Kidney (tissue), 14 donors: ENCODE data around the gene EIF2B2. TPM values are rescaled to one million over a fixed set of nuclear protein-coding genes. Genes with fewer than 3 reads are reported as not detected.

Experiments
- DNase-seq, 5 donors: peaks; one replicate each; pipeline ENCODE4 v3.0.0-alpha.2; 2013 to 2020
- FAIRE-seq: peaks from 2 replicates; lab custom pipeline; 2012; peaks lifted over from hg19 to GRCh38; lab: Jason Lieb, UNC
- H3K27ac ChIP-seq, 2 donors: one replicate each; pipeline ENCODE4 v1.7.0; 2013; ENCODE audit warnings: low read depth in 2 of 2, low read length in 2 of 2, inconsistent platforms in 1 of 2
- H3K27me3 ChIP-seq: one replicate; pipeline ENCODE4 v1.7.1; 2013; ENCODE audit warnings: low read length, inconsistent platforms; ENCODE audit not compliant: control insufficient read depth, insufficient read depth
- H3K36me3 ChIP-seq, 3 donors: one replicate each; pipeline versions ENCODE4 v1.7.0 to v1.7.1; 2013; ENCODE audit warnings: low read length in 3 of 3, control low read depth in 1 of 3, inconsistent platforms in 1 of 3; ENCODE audit not compliant: insufficient read depth in 3 of 3, control insufficient read depth in 2 of 3
- H3K4me1 ChIP-seq, 3 donors: one replicate each; pipeline versions ENCODE4 v1.7.0 to v1.7.1; 2013; ENCODE audit warnings: low read length in 3 of 3, inconsistent platforms in 1 of 3, low read depth in 1 of 3; ENCODE audit not compliant: control insufficient read depth in 2 of 3, insufficient read depth in 2 of 3
- H3K4me3 ChIP-seq, 3 donors: one replicate each; pipeline versions ENCODE4 v1.7.0 to v1.8.1; 2013; ENCODE audit warnings: low read length in 3 of 3, control low read depth in 1 of 3, inconsistent platforms in 1 of 3
- H3K9ac ChIP-seq, 3 donors: one replicate each; pipeline versions ENCODE4 v1.7.0 to v1.7.1; 2013; ENCODE audit warnings: low read length in 3 of 3, control low read depth in 1 of 3, inconsistent platforms in 1 of 3
- H3K9me3 ChIP-seq, 3 donors: one replicate each; pipeline versions ENCODE4 v1.7.0 to v1.7.1; 2013; ENCODE audit warnings: low read length in 3 of 3, control low read depth in 1 of 3, inconsistent platforms in 1 of 3; ENCODE audit not compliant: control insufficient read depth in 2 of 3, insufficient read depth in 1 of 3
- CTCF ChIP-seq: IDR thresholded peaks from 3 replicates; pipeline ENCODE4 v1.5.1; 2012; ENCODE audit warnings: mild to moderate bottlenecking, moderate library complexity, borderline replicate concordance; ENCODE audit not compliant: insufficient read depth; ENCODE audit errors: extremely low read depth
- intact Hi-C: fragments of 100-400 bp; cut with DNase I; formaldehyde crosslinking; loops from one replicate; pipeline ENCODE4 v1.11.1; 2022
- polyA plus RNA-seq: library from polyadenylated mRNA; stranded (reverse); fragments of 350-450 nt; fragmentation: Illumina TruSeq; extraction: RNeasy Lipid Tissue Mini Kit (QIAGEN cat#74804); gene quantifications from one replicate; pipeline ENCODE4 v1.2.3, GENCODE V29; 2014; ENCODE audit warnings: low read depth, low replicate concordance; ENCODE audit not compliant: insufficient read depth
- total RNA-seq: library from RNA; stranded (reverse); fragmentation: NEBNext Ultra II Directional; extraction: Animal tissue kit (Norgen Biotek cat#: 25700); gene quantifications from one replicate; pipeline ENCODE4 v1.2.1, GENCODE V29; 2021
- donor health status: control.
- donor health status: control.
- donor health status: control.
- donor health status: control.
- donor health status: control.
- donor health status: DM: yes; HTN: yes; CAD: no.
- donor health status: Normal renal cell carcinoma (clear cell type).

The EIF2B2 gene
- total and polyA plus RNA-seq, 2 donors from 2014 or later, result 44.0 to 60.6 TPM

- Histone ChIP-seq H3K27ac (no peak overlapping the region), H3K9me3 (no peaks in the 10 kb centered on the region), H3K27me3 (no peaks in the 10 kb centered on the region), H3K9ac (no peak overlapping the region), H3K36me3 (no peaks in the 10 kb centered on the region), H3K4me1 (peaks cover 0 to 6% (median 0%) of the 10 kb centered on the region in 3 donors), H3K4me3 (no peak overlapping the region)
- intact Hi-C loops, result no loop called here
- DNase-seq (no peak), FAIRE-seq (no peak)
- no peak for TF ChIP-seq CTCF
Measured at GRCh38 chr14:74978416-74978947, 24.2 kb upstream of the EIF2B2 start.

GRCh38 chr14:74979029-74979428 is 23.7 kb upstream of the EIF2B2 start:
- no peak overlapping the region for H3K4me3 ChIP-seq
- no peak for TF ChIP-seq CTCF
- DNase-seq (no peak), FAIRE-seq (no peak)
- no peaks in the 10 kb centered on the region for H3K27me3 ChIP-seq
- no peaks in the 10 kb centered on the region for H3K9me3 ChIP-seq
- peaks cover 0 to 6% (median 0%) of the 10 kb centered on the region in 3 donors for H3K4me1 ChIP-seq
- intact Hi-C loops, result no loop called here
- H3K9ac ChIP-seq, result no peak overlapping the region
- H3K27ac ChIP-seq, result no peak overlapping the region
- no peaks in the 10 kb centered on the region for H3K36me3 ChIP-seq

GRCh38 chr14:74979442-74980397 is 23.0 kb upstream of the EIF2B2 start:
- TF ChIP-seq CTCF, result no peak
- Histone ChIP-seq H3K36me3 (no peaks in the 10 kb centered on the region), H3K4me1 (peaks cover 0 to 5% (median 0%) of the 10 kb centered on the region in 3 donors), H3K4me3 (no peak overlapping the region), H3K9me3 (no peaks in the 10 kb centered on the region), H3K27me3 (no peaks in the 10 kb centered on the region), H3K27ac (no peak overlapping the region), H3K9ac (no peak overlapping the region)
- FAIRE-seq (no peak), DNase-seq (peak; percentile 44 to 70 (median 66))
- intact Hi-C loops, result no loop called here
